GM12872 (cell line): Measurements from ENCODE around the gene SSPN.

Experiments used
- TF ChIP-seq, protein P1 (sequence below): IDR thresholded peaks from 3 replicates; pipeline ENCODE4 v1.5.1; 2011; ENCODE audit warnings: low read depth, mild to moderate bottlenecking, low read length, moderate library complexity; ENCODE audit not compliant: insufficient read depth

SSPN gene

DNA sequence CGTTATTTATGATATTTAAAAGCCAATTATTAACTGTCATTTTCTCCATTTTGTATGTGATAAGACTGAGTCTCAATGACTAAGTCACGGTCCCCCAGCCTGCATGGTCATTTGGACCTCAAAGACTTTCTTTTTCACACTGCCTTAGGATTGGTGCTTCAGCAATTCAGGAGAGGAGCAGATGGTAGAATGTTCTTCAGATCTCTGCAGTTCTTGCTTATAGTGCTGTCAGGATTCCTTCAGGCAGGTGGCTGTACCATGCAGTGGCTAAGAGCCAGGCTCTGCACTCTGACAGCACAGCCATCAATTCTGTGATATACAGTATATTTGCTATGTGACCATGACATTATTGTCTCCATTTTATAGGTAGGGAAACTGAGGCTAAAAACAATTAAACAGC is 18.7 kb downstream of the SSPN start:
- TF ChIP-seq, protein P1, sequence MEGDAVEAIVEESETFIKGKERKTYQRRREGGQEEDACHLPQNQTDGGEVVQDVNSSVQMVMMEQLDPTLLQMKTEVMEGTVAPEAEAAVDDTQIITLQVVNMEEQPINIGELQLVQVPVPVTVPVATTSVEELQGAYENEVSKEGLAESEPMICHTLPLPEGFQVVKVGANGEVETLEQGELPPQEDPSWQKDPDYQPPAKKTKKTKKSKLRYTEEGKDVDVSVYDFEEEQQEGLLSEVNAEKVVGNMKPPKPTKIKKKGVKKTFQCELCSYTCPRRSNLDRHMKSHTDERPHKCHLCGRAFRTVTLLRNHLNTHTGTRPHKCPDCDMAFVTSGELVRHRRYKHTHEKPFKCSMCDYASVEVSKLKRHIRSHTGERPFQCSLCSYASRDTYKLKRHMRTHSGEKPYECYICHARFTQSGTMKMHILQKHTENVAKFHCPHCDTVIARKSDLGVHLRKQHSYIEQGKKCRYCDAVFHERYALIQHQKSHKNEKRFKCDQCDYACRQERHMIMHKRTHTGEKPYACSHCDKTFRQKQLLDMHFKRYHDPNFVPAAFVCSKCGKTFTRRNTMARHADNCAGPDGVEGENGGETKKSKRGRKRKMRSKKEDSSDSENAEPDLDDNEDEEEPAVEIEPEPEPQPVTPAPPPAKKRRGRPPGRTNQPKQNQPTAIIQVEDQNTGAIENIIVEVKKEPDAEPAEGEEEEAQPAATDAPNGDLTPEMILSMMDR, result no peak

GRCh38 chr12:26219736-26220135 is 24.4 kb downstream of the SSPN start:
- TF ChIP-seq, protein P1, result no peak

DNA sequence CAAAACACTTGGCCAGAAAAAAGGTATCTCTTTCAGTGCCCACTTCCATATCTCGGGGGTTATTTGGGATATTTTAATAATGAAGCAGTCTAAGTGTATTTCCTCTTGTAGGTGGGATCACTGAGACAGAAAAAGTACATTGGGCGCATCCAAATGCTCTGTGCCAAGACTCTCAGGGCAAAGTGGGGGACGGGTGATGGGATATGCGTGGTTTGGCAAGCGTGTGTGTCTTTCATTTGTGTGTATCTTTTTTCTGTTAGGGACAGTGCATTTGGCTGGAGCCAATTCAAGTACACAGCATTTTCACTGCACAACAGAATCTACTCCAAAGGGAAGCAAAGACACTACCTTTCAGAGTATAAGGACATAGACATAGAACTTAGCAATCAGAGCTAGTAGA is 29.3 kb downstream of the SSPN start:
- TF ChIP-seq, protein P1, result no peak

DNA sequence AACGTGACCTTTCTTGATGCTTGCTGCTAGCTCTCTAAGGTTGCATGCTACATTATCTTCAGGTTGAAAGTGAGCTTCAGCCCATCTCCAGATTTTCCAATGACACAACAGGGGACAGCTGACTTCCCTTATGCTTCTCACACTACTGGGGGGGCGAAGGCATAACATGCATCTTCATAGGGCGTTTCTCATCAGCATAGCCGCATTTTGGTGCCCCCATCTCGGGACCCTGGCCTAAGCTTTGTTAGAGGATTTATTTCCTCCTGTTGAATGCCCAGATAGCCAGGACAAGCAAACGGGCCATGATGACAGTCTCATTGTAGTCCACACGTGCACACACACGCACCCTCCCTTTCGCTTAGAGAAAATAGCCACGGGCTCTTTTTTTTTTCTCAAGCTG is 30.7 kb downstream of the SSPN start:
- TF ChIP-seq, protein P1, result no peak

DNA sequence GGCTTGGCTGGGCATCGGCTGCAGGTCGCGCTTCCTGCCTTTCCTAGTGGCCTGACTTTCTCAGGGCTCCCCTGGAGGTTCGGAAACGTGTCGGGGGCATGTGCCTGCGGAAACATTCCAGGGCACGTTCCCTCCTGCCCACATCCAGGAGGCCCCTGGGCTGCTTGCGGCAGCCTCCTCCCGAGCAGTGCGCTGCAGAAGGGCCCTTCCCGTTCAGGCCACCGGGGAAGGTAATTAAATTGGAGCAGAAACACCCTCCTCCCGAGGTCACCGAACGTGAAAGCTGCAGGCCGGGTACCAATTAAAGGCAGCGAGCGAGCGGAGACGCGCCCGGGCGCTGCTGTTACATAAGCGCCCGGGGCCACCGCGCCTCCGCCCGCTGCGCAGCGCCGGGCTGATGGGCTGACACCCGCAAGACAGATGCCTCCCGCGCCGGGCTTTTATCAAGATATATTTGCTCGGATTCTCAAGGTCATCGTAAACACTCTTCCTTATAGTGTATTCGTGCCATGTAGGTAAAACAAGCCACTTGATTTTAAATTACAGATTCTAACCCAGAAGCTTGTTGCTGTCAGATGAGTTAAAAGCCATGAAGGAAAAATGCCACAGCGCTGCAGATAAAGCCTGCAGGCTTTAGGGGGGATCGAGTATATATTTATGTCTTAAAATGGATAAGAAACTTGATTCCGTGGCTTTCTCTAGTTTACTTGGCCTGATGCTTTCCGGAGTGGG is 31.4 kb downstream of the SSPN start:
- TF ChIP-seq, protein P1, result no peak

- TF ChIP-seq, protein P1, result no peak
These were observed 32.0 kb downstream of the SSPN start for GRCh38 chr12:26227361-26227745.

GRCh38 chr12:26229910-26230309 is 34.5 kb downstream of the SSPN start:
- TF ChIP-seq, protein P1, result no peak
